H9 (cell line): Measurements from ENCODE around the gene ASB5. TPM values are rescaled to one million over a fixed set of nuclear protein-coding genes. Genes with fewer than 3 reads are reported as not detected.

Experiments used
- DNase-seq: peaks from one replicate; pipeline ENCODE4 v3.0.0-alpha.2; 2017
- H2AFZ ChIP-seq: one replicate; pipeline ENCODE4 v1.6.1; 2013; ENCODE audit warnings: mild to moderate bottlenecking, low read length, control low read depth, moderate library complexity
- H2AK5ac ChIP-seq: 2 replicates; pipeline ENCODE4 v1.6.1; 2013; ENCODE audit warnings: low read length, control low read depth, mixed read lengths; ENCODE audit not compliant: insufficient read length
- H2BK120ac ChIP-seq: one replicate; pipeline ENCODE4 v1.6.1; 2013; ENCODE audit warnings: low read depth, mild to moderate bottlenecking, low read length, control low read depth, inconsistent platforms; ENCODE audit not compliant: poor library complexity, severe bottlenecking
- H2BK12ac ChIP-seq: 2 replicates; pipeline ENCODE4 v1.6.1; 2013; ENCODE audit warnings: low read length, control low read depth, mixed read lengths, low read depth; ENCODE audit not compliant: insufficient read length
- H2BK15ac ChIP-seq: 2 replicates; pipeline ENCODE4 v1.6.1; 2013; ENCODE audit warnings: low read depth, low read length, control low read depth
- H2BK20ac ChIP-seq: one replicate; pipeline ENCODE4 v1.6.1; 2013; ENCODE audit warnings: low read depth, mild to moderate bottlenecking, low read length, control low read depth, inconsistent platforms; ENCODE audit not compliant: poor library complexity, severe bottlenecking
- H2BK5ac ChIP-seq: 2 replicates; pipeline ENCODE4 v1.6.1; 2013; ENCODE audit warnings: low read length, control low read depth, mixed read lengths; ENCODE audit not compliant: insufficient read length
- H3K14ac ChIP-seq: 2 replicates; pipeline ENCODE4 v1.6.1; 2013; ENCODE audit warnings: low read length, control low read depth; ENCODE audit not compliant: insufficient read depth
- H3K18ac ChIP-seq: 2 replicates; pipeline ENCODE4 v1.6.1; 2013; ENCODE audit warnings: low read depth, mild to moderate bottlenecking, mixed read lengths, low read length, control low read depth; ENCODE audit not compliant: insufficient read length
- H3K23ac ChIP-seq: 2 replicates; pipeline ENCODE4 v1.6.1; 2013; ENCODE audit warnings: low read length, control low read depth, mixed read lengths, low read depth; ENCODE audit not compliant: insufficient read length
- H3K23me2 ChIP-seq: 2 replicates; pipeline ENCODE4 v1.6.1; 2013; ENCODE audit warnings: low read depth, mild to moderate bottlenecking, mixed read lengths, low read length, control low read depth; ENCODE audit not compliant: insufficient read length, poor library complexity, severe bottlenecking
- H3K27ac ChIP-seq: 2 replicates; pipeline ENCODE4 v1.5.1; 2013; ENCODE audit warnings: low read length, control low read depth, mixed read lengths, low read depth; ENCODE audit not compliant: insufficient read length
- H3K27me3 ChIP-seq: 2 replicates; pipeline ENCODE4 v1.6.1; 2013; ENCODE audit warnings: low read length, control low read depth, inconsistent platforms; ENCODE audit not compliant: insufficient read depth
- H3K4ac ChIP-seq: 2 replicates; pipeline ENCODE4 v1.6.1; 2013; ENCODE audit warnings: low read depth, mild to moderate bottlenecking, control low read depth, inconsistent platforms, low read length, moderate library complexity
- H3K4me1 ChIP-seq: 2 replicates; pipeline ENCODE4 v1.6.1; 2013; ENCODE audit warnings: low read length, control low read depth, inconsistent platforms; ENCODE audit not compliant: insufficient read depth
- H3K4me2 ChIP-seq: 2 replicates; pipeline ENCODE4 v1.6.1; 2013; ENCODE audit warnings: low read length, control low read depth, mixed read lengths; ENCODE audit not compliant: insufficient read length, insufficient read depth
- H3K56ac ChIP-seq: 2 replicates; pipeline ENCODE4 v1.6.1; 2013; ENCODE audit warnings: low read depth, mild to moderate bottlenecking, mixed read lengths, low read length, control low read depth; ENCODE audit not compliant: insufficient read length
- H3K79me1 ChIP-seq: 2 replicates; pipeline ENCODE4 v1.6.1; 2013; ENCODE audit warnings: low read depth, mild to moderate bottlenecking, moderate library complexity, low read length, control low read depth, inconsistent platforms; ENCODE audit not compliant: insufficient read depth, poor library complexity, severe bottlenecking
- H3K79me2 ChIP-seq: 2 replicates; pipeline ENCODE4 v1.6.1; 2013; ENCODE audit warnings: low read length, control low read depth, inconsistent platforms; ENCODE audit not compliant: insufficient read depth
- H3K9ac ChIP-seq: 2 replicates; pipeline ENCODE4 v1.6.1; 2013; ENCODE audit warnings: low read length, control low read depth, mixed read lengths; ENCODE audit not compliant: insufficient read length; ENCODE audit errors: extremely low read depth
- H3K9me3 ChIP-seq: one replicate; pipeline ENCODE4 v1.6.1; 2013; ENCODE audit warnings: low read depth, low read length, inconsistent platforms; ENCODE audit not compliant: control insufficient read depth
- H3T11ph ChIP-seq: one replicate; pipeline ENCODE4 v1.6.1; 2013; ENCODE audit warnings: mild to moderate bottlenecking, low read length, control low read depth, inconsistent platforms
- H4K20me1 ChIP-seq: one replicate; pipeline ENCODE4 v1.6.1; 2013; ENCODE audit not compliant: control insufficient read depth, insufficient read length, insufficient read depth
- H4K5ac ChIP-seq: 2 replicates; pipeline ENCODE4 v1.6.1; 2013; ENCODE audit warnings: low read depth, mild to moderate bottlenecking, mixed read lengths, low read length, control low read depth; ENCODE audit not compliant: insufficient read length
- H4K8ac ChIP-seq: replicated peaks from 2 replicates; pipeline ENCODE4 v1.6.1; 2013; ENCODE audit warnings: low read length, control low read depth, mixed read lengths, low read depth; ENCODE audit not compliant: insufficient read length
- H4K91ac ChIP-seq: 2 replicates; pipeline ENCODE4 v1.6.1; 2013; ENCODE audit warnings: low read depth, mild to moderate bottlenecking, moderate library complexity, mixed read lengths, low read length, control low read depth; ENCODE audit not compliant: insufficient read length
- H3K27ac Mint-ChIP-seq, 3 experiments: 2 replicates in 2 of 3; 3 replicates in 1 of 3; pipeline ENCODE4 v1.8.0; 2020 to 2021; ENCODE audit warnings: mixed read lengths in 3 of 3, mild to moderate bottlenecking in 1 of 3, moderate library complexity in 1 of 3
- H3K27me3 Mint-ChIP-seq: 2 replicates; pipeline ENCODE4 v1.8.0; 2021; ENCODE audit warnings: low read depth, mild to moderate bottlenecking, moderate library complexity, mixed read lengths
- H3K36me3 Mint-ChIP-seq, 3 experiments: 2 replicates in 2 of 3; 3 replicates in 1 of 3; pipeline ENCODE4 v1.8.0; 2020 to 2021; ENCODE audit warnings: low read depth in 3 of 3, mixed read lengths in 3 of 3; ENCODE audit not compliant: insufficient read depth in 1 of 3
- H3K4me1 Mint-ChIP-seq, 2 experiments: 2 replicates each; pipeline ENCODE4 v1.8.0; 2020; ENCODE audit warnings: mixed read lengths in 2 of 2
- H3K4me3 Mint-ChIP-seq, 2 experiments: 2 replicates in 1 of 2; 3 replicates in 1 of 2; pipeline ENCODE4 v1.8.0; 2020 to 2021; ENCODE audit warnings: mild to moderate bottlenecking in 2 of 2, mixed read lengths in 2 of 2, moderate library complexity in 1 of 2
- H3K9me3 Mint-ChIP-seq, 2 experiments: 2 replicates in 1 of 2; 3 replicates in 1 of 2; pipeline ENCODE4 v1.8.0; 2020; ENCODE audit warnings: mild to moderate bottlenecking in 2 of 2, mixed read lengths in 2 of 2, moderate library complexity in 1 of 2
- WGBS: extraction: QIAGEN DNeasy Blood & Tissue Kit; methylation state at CpG from one replicate; pipeline ENCODE4 v1.1.7; 2013; ENCODE audit warnings: missing lambda C conversion rate, low lambda C conversion rate, mixed read lengths; ENCODE audit not compliant: insufficient read length; ENCODE audit errors: extremely low coverage; 5-methylcytosine and 5-hydroxymethylcytosine counted together
- total RNA-seq: library from RNA; stranded (reverse); gene quantifications from 2 replicates; pipeline ENCODE4 v1.2.1, GENCODE V29; 2021
- TF ChIP-seq, protein P1 (sequence below): fragments of 200-600 bp; sonication (generic); conservative IDR thresholded peaks from 3 replicates; pipeline ENCODE4 v1.8.0; 2021; ENCODE audit warnings: antibody characterized with exemption, mild to moderate bottlenecking

The ASB5 gene
- total RNA-seq, 1 experiment from 2014 or later: not detected

- H3K23ac ChIP-seq: no peak within 1 kb of the TSS
- H2BK20ac ChIP-seq: no peak within 1 kb of the TSS
- no peak within 1 kb of the TSS for H2AFZ ChIP-seq
- H2BK5ac ChIP-seq: no peak within 1 kb of the TSS
- H3K4me1 ChIP-seq: no peaks in the 10 kb centered on the region; the same call in 1 of the 2 replicates
- no peak within 1 kb of the TSS for H2BK15ac ChIP-seq
- no peak within 1 kb of the TSS for H3T11ph ChIP-seq
- H3K27ac ChIP-seq: no peak within 1 kb of the TSS
- H3K4me3 Mint-ChIP-seq: peak within 1 kb of the TSS; percentile 87 to 91
- no peaks in the 10 kb centered on the region for H3K79me2 ChIP-seq
- H3K9me3 ChIP-seq: no peaks in the 10 kb centered on the region
- no peak within 1 kb of the TSS for H3K4ac ChIP-seq
- no peaks in the 10 kb centered on the region for H3K79me1 ChIP-seq
- no peaks in the 10 kb centered on the region for H3K27me3 Mint-ChIP-seq
- H3K14ac ChIP-seq: no peak within 1 kb of the TSS
- peak within 1 kb of the TSS; percentile 93 to 94 (median 94); a peak in 6 of 7 replicates for H3K27ac Mint-ChIP-seq
- no peaks in the 10 kb centered on the region for H3K27me3 ChIP-seq
- no peak within 1 kb of the TSS for H4K5ac ChIP-seq
- H4K20me1 ChIP-seq: no peaks in the 10 kb centered on the region
- TF ChIP-seq, protein P1, sequence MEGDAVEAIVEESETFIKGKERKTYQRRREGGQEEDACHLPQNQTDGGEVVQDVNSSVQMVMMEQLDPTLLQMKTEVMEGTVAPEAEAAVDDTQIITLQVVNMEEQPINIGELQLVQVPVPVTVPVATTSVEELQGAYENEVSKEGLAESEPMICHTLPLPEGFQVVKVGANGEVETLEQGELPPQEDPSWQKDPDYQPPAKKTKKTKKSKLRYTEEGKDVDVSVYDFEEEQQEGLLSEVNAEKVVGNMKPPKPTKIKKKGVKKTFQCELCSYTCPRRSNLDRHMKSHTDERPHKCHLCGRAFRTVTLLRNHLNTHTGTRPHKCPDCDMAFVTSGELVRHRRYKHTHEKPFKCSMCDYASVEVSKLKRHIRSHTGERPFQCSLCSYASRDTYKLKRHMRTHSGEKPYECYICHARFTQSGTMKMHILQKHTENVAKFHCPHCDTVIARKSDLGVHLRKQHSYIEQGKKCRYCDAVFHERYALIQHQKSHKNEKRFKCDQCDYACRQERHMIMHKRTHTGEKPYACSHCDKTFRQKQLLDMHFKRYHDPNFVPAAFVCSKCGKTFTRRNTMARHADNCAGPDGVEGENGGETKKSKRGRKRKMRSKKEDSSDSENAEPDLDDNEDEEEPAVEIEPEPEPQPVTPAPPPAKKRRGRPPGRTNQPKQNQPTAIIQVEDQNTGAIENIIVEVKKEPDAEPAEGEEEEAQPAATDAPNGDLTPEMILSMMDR: no peak
- H2BK120ac ChIP-seq: no peak within 1 kb of the TSS
- H3K23me2 ChIP-seq: peaks cover 3% of the 10 kb centered on the region
- H4K91ac ChIP-seq: no peak within 1 kb of the TSS
- H2AK5ac ChIP-seq: no peak within 1 kb of the TSS
- peak within 1 kb of the TSS; percentile 84 for H3K4me2 ChIP-seq
- no peak within 1 kb of the TSS for H2BK12ac ChIP-seq
- H3K4me1 Mint-ChIP-seq: peaks cover 28 to 30% of the 10 kb centered on the region in 2 experiments
- peak within 1 kb of the TSS; percentile 63 for H3K9ac ChIP-seq
- H3K18ac ChIP-seq: peak within 1 kb of the TSS; percentile 8
- no peaks in the 10 kb centered on the region for H3K36me3 Mint-ChIP-seq
- WGBS: no CpG with 5 or more reads among the region's 45 CpGs
- H3K9me3 Mint-ChIP-seq: no peaks in the 10 kb centered on the region
- no peak within 1 kb of the TSS for H3K56ac ChIP-seq
- peak; percentile 96 for DNase-seq
- no peak within 1 kb of the TSS for H4K8ac ChIP-seq
Measured at GRCh38 chr4:176195184-176195978, 73.6 kb downstream of the ASB5 start, which contains the start of gene SPATA4. SPATA4 (minus strand) TSS chr4:176195585; CDS start chr4:176195562, 23 bp downstream.
